HepG2 (cell line): ENCODE data around the gene EEIG1. TPM values are rescaled to one million over a fixed set of nuclear protein-coding genes. Genes with fewer than 3 reads are reported as not detected.

ENCODE experiments used
- GATAD1 ChIP-seq: IDR thresholded peaks from 2 replicates; pipeline ENCODE4 v1.6.1; 2016; ENCODE audit warnings: missing genetic modification reagents, missing compliant biosample characterization
- KLF6 ChIP-seq: IDR thresholded peaks from 2 replicates; pipeline ENCODE4 v1.8.0; 2016; ENCODE audit warnings: missing biosample characterization, missing genetic modification reagents
- POLR2G ChIP-seq: fragments of 200-400 bp; formaldehyde crosslinking; IDR thresholded peaks from 2 replicates; pipeline ENCODE4 v1.6.1; 2018; ENCODE audit warnings: mild to moderate bottlenecking, low read depth, low read length, moderate library complexity
- PRMT3 ChIP-seq: sonication (generic); formaldehyde crosslinking; IDR thresholded peaks from 2 replicates; pipeline ENCODE4 v1.8.1; 2022; ENCODE audit warnings: low read depth, mild to moderate bottlenecking, moderate library complexity, missing genetic modification reagents, borderline replicate concordance
- SP4 ChIP-seq: sonication (generic); formaldehyde crosslinking; IDR thresholded peaks from 2 replicates; pipeline ENCODE4 v1.8.1; 2023; ENCODE audit warnings: mild to moderate bottlenecking, missing genetic modification reagents
- TAF1 ChIP-seq: sonication (generic); formaldehyde crosslinking; IDR thresholded peaks from 2 replicates; pipeline ENCODE4 v1.4.0; 2020; ENCODE audit warnings: missing genetic modification reagents
- U2AF1 ChIP-seq: fragments of 200-400 bp; formaldehyde crosslinking; optimal IDR thresholded peaks from 2 replicates; pipeline ENCODE3; 2017; ENCODE audit warnings: mild to moderate bottlenecking, low read depth, low read length
- ZBTB20 ChIP-seq: sonication (generic); formaldehyde crosslinking; IDR thresholded peaks from 2 replicates; pipeline ENCODE4 v1.8.1; 2023; ENCODE audit warnings: missing genetic modification reagents, low read depth, mild to moderate bottlenecking, borderline replicate concordance
- ZC3H13 ChIP-seq: sonication (generic); formaldehyde crosslinking; IDR thresholded peaks from 2 replicates; pipeline ENCODE4 v1.8.1; 2023; ENCODE audit warnings: mild to moderate bottlenecking, missing genetic modification reagents, moderate library complexity
- ZFY ChIP-seq: sonication (generic); formaldehyde crosslinking; IDR thresholded peaks from 2 replicates; pipeline ENCODE4 v1.4.0; 2020; ENCODE audit warnings: missing genetic modification reagents
- ZNF230 ChIP-seq: sonication (generic); formaldehyde crosslinking; IDR thresholded peaks from 2 replicates; pipeline ENCODE4 v1.4.0; 2020; ENCODE audit warnings: mild to moderate bottlenecking, missing genetic modification reagents
- ZNF709 ChIP-seq: sonication (generic); formaldehyde crosslinking; IDR thresholded peaks from 2 replicates; pipeline ENCODE4 v1.5.0; 2020; ENCODE audit warnings: mild to moderate bottlenecking, missing genetic modification reagents
- ZNF713 ChIP-seq: sonication (generic); formaldehyde crosslinking; IDR thresholded peaks from 2 replicates; pipeline ENCODE4 v1.4.0; 2020; ENCODE audit warnings: mild to moderate bottlenecking, missing genetic modification reagents
- polyA plus RNA-seq, 8 experiments: library from polyadenylated mRNA; depleted of rRNA in 3 of 8; stranded (reverse) in 7 of 8; unstranded in 1 of 8; fragments of >200 nt; fragmentation: Illumina TruSeq in 4 of 8; extraction: Trizol in 4 of 8; gene quantifications; 2 replicates each; pipeline versions ENCODE4 v1.2.1 to v1.2.3, GENCODE V29; 2011 to 2016; ENCODE audit warnings: low read depth in 4 of 8, missing spikeins in 1 of 8, mixed read lengths in 1 of 8; ENCODE audit not compliant: insufficient read depth in 1 of 8
- total RNA-seq, 5 experiments: library from RNA; depleted of rRNA; stranded (reverse); fragments of >200 nt; fragmentation: Illumina TruSeq; extraction: Trizol; gene quantifications; 2 replicates each; pipeline ENCODE4 v1.2.3, GENCODE V29; 2016; ENCODE audit warnings: low read depth in 1 of 5
- TF ChIP-seq, protein P1 (sequence below), 2 experiments: fragments of 450-650 bp in 1 of 2; sonication (generic) in 1 of 2; formaldehyde crosslinking in 1 of 2; IDR thresholded peaks; 2 replicates each; pipeline versions ENCODE4 v1.6.1 to v1.8.0; 2016 to 2022; ENCODE audit warnings: antibody characterized with exemption in 1 of 2, mild to moderate bottlenecking in 1 of 2, missing genetic modification reagents in 1 of 2
- TF ChIP-seq, protein P2 (sequence below): IDR thresholded peaks from 2 replicates; pipeline ENCODE4 v1.6.1; 2016; ENCODE audit warnings: missing compliant biosample characterization, missing genetic modification reagents, borderline replicate concordance
- TF ChIP-seq, protein P3 (sequence below): sonication (generic); formaldehyde crosslinking; IDR thresholded peaks from 2 replicates; pipeline ENCODE4 v1.5.0; 2020; ENCODE audit warnings: mild to moderate bottlenecking, missing genetic modification reagents, moderate library complexity

The EEIG1 gene
- total and polyA plus RNA-seq, 2 of the 13 experiments (the other 11 are each of a cell fraction or from before 2014, with no cell fraction given): 16.6 to 25.2 TPM

DNA sequence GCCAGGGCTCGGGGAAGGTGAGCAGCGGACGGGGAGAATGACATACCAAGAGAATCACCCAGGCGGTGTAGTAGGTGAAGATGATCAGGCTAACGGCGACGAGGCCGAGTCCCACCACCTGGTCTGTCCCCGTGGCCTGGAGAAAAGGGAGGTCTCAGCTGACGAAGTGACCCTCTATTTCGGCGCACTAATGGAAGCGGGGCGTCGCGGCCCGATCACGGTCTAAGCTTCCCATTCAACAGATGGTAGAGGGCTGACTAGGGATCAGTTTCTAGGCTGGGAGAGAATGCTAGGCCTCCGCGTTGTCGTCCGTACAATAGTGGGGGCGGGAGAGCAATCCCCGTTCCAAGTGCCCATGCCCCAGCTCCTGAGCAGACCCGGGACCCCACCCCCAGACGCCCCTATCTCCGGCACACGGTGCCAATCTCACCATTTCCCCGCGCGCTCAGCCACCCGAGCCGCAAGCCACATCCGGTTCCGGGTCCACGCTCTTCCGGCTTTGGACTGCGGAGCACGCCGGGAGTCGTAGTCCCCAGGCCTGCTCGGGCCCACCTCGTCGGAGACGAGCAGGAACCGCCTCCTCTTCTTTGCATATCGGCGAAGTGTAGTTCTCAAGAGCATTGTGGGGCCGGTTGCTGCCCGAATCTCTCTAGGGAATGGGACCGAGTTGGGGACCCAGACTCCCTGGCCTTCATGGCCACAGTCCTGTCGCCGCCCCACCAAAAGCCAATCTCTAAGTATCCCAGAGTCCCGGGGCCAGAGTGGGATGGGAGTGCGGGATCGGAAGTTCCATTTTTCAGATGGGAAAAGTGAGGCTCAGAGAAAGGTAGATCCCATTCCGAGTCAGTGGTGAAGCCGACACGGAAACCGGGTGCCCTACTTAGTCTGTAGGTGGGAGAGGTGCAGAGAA lies 43.1 kb downstream of the EEIG1 start, which contains the start of gene DPM2 (continued):
- TF ChIP-seq, protein P1, sequence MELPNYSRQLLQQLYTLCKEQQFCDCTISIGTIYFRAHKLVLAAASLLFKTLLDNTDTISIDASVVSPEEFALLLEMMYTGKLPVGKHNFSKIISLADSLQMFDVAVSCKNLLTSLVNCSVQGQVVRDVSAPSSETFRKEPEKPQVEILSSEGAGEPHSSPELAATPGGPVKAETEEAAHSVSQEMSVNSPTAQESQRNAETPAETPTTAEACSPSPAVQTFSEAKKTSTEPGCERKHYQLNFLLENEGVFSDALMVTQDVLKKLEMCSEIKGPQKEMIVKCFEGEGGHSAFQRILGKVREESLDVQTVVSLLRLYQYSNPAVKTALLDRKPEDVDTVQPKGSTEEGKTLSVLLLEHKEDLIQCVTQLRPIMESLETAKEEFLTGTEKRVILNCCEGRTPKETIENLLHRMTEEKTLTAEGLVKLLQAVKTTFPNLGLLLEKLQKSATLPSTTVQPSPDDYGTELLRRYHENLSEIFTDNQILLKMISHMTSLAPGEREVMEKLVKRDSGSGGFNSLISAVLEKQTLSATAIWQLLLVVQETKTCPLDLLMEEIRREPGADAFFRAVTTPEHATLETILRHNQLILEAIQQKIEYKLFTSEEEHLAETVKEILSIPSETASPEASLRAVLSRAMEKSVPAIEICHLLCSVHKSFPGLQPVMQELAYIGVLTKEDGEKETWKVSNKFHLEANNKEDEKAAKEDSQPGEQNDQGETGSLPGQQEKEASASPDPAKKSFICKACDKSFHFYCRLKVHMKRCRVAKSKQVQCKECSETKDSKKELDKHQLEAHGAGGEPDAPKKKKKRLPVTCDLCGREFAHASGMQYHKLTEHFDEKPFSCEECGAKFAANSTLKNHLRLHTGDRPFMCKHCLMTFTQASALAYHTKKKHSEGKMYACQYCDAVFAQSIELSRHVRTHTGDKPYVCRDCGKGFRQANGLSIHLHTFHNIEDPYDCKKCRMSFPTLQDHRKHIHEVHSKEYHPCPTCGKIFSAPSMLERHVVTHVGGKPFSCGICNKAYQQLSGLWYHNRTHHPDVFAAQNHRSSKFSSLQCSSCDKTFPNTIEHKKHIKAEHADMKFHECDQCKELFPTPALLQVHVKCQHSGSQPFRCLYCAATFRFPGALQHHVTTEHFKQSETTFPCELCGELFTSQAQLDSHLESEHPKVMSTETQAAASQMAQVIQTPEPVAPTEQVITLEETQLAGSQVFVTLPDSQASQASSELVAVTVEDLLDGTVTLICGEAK (IDR thresholded peaks at IDR 0.05): peak; percentile 84
- TF ChIP-seq, protein P1 (CRISPR knock-in tag; IDR thresholded peaks at IDR 0.05): no peak; the same call in 1 of the 2 replicates
- TF ChIP-seq KLF6 (CRISPR knock-in tag) (peak; percentile 53; the same call in 1 of the 2 replicates), ZNF713 (CRISPR knock-in tag) (no peak), ZC3H13 (CRISPR knock-in tag) (peak; percentile 72; the same call in 1 of the 2 replicates), ZBTB20 (CRISPR knock-in tag) (0 out of 2 replicates have a peak, but pooled peaks have one; percentile 25), POLR2G (peak; percentile 89), ZNF709 (0 out of 2 replicates have a peak, but pooled peaks have one; percentile 48), TAF1 (peak; percentile 41; the same call in 1 of the 2 replicates), GATAD1 (CRISPR knock-in tag) (peak; percentile 90), ZFY (CRISPR knock-in tag) (peak; percentile 89), SP4 (CRISPR knock-in tag) (peak; percentile 57; the same call in 1 of the 2 replicates), U2AF1 (no peak), ZNF230 (CRISPR knock-in tag) (0 out of 2 replicates have a peak, but pooled peaks have one; percentile 60), PRMT3 (CRISPR knock-in tag) (no peak)
- TF ChIP-seq, protein P2, sequence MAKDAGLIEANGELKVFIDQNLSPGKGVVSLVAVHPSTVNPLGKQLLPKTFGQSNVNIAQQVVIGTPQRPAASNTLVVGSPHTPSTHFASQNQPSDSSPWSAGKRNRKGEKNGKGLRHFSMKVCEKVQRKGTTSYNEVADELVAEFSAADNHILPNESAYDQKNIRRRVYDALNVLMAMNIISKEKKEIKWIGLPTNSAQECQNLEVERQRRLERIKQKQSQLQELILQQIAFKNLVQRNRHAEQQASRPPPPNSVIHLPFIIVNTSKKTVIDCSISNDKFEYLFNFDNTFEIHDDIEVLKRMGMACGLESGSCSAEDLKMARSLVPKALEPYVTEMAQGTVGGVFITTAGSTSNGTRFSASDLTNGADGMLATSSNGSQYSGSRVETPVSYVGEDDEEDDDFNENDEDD (CRISPR knock-in tag): peak; percentile 83; the same call in 1 of the 2 replicates
- TF ChIP-seq, protein P3, sequence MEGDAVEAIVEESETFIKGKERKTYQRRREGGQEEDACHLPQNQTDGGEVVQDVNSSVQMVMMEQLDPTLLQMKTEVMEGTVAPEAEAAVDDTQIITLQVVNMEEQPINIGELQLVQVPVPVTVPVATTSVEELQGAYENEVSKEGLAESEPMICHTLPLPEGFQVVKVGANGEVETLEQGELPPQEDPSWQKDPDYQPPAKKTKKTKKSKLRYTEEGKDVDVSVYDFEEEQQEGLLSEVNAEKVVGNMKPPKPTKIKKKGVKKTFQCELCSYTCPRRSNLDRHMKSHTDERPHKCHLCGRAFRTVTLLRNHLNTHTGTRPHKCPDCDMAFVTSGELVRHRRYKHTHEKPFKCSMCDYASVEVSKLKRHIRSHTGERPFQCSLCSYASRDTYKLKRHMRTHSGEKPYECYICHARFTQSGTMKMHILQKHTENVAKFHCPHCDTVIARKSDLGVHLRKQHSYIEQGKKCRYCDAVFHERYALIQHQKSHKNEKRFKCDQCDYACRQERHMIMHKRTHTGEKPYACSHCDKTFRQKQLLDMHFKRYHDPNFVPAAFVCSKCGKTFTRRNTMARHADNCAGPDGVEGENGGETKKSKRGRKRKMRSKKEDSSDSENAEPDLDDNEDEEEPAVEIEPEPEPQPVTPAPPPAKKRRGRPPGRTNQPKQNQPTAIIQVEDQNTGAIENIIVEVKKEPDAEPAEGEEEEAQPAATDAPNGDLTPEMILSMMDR (CRISPR knock-in tag): no peak
